Measurements from ENCODE around the gene TRIM49D2.
"Not testable (repeated sequence)": the region's sequence is repeated elsewhere in the genome, so short reads cannot be mapped to it uniquely, and the experiment has no call there.

TRIM49D2 gene

GRCh38 chr11:89923764-89924163 is at the start of gene TRIM49D2:
TRIM49D2 (plus strand) TSS chr11:89924064; CDS start chr11:89926762, 2,698 bp downstream.
- not testable (repeated sequence) for H3K4me1 Mint-ChIP-seq (ENCODE audit: low read depth); H3K27ac Mint-ChIP-seq; H3K9me3 Mint-ChIP-seq (ENCODE audit: low read depth); H3K36me3 Mint-ChIP-seq; H3K4me3 Mint-ChIP-seq; H3K27me3 Mint-ChIP-seq

GRCh38 chr11:89877511-89877910 is 46.4 kb upstream of the TRIM49D2 start:
- H3K4me3 Mint-ChIP-seq; H3K4me1 Mint-ChIP-seq (ENCODE audit: low read depth); H3K9me3 Mint-ChIP-seq (ENCODE audit: low read depth); H3K27ac Mint-ChIP-seq; H3K36me3 Mint-ChIP-seq; H3K27me3 Mint-ChIP-seq: not testable (repeated sequence)

GRCh38 chr11:89893245-89893644 is 30.6 kb upstream of the TRIM49D2 start:
- H3K27me3 Mint-ChIP-seq; H3K27ac Mint-ChIP-seq; H3K4me3 Mint-ChIP-seq; H3K9me3 Mint-ChIP-seq (ENCODE audit: low read depth); H3K4me1 Mint-ChIP-seq (ENCODE audit: low read depth); H3K36me3 Mint-ChIP-seq: not testable (repeated sequence)

- not testable (repeated sequence) for H3K4me3 Mint-ChIP-seq
Measured at GRCh38 chr11:89900809-89901208, 23.1 kb upstream of the TRIM49D2 start.

GRCh38 chr11:89922195-89922660 is 1.6 kb upstream of the TRIM49D2 start, which contains the start of gene TRIM49D1:
TRIM49D1 (minus strand) TSS chr11:89922245; CDS start chr11:89917710, 4,535 bp downstream.
- Mint-ChIP-seq H3K4me1 (ENCODE audit: low read depth) (no peaks in the 10 kb centered on the region), H3K9me3 (ENCODE audit: low read depth) (no peaks in the 10 kb centered on the region), H3K27ac (no peak within 1 kb of the TSS), H3K4me3 (no peak within 1 kb of the TSS), H3K36me3 (no peaks in the 10 kb centered on the region), H3K27me3 (no peaks in the 10 kb centered on the region)

More at GRCh38 chr11:89900809-89901208, 23.1 kb upstream of the TRIM49D2 start:
- not testable (repeated sequence) for H3K27me3 Mint-ChIP-seq; H3K4me1 Mint-ChIP-seq (ENCODE audit: low read depth); H3K9me3 Mint-ChIP-seq (ENCODE audit: low read depth); H3K36me3 Mint-ChIP-seq; H3K27ac Mint-ChIP-seq

GRCh38 chr11:89960833-89961232 is 37.0 kb downstream of the TRIM49D2 start:
- H3K27me3 Mint-ChIP-seq; H3K36me3 Mint-ChIP-seq; H3K27ac Mint-ChIP-seq; H3K4me1 Mint-ChIP-seq (ENCODE audit: low read depth); H3K4me3 Mint-ChIP-seq; H3K9me3 Mint-ChIP-seq (ENCODE audit: low read depth): not testable (repeated sequence)

- H3K4me1 Mint-ChIP-seq (ENCODE audit: low read depth); H3K9me3 Mint-ChIP-seq (ENCODE audit: low read depth); H3K4me3 Mint-ChIP-seq; H3K36me3 Mint-ChIP-seq; H3K27me3 Mint-ChIP-seq; H3K27ac Mint-ChIP-seq: not testable (repeated sequence)
Measured at GRCh38 chr11:89965737-89966136, 41.9 kb downstream of the TRIM49D2 start, which contains the start of gene TRIM64. TRIM64 (plus strand) TSS chr11:89966037; CDS start chr11:89968504, 2,467 bp downstream.
